GM18909 (cell line): ENCODE results near the gene TCTN1.
A peak's percentile ranks its signal among the peaks of the same experiment; 100 is the strongest.
"Not testable (repeated sequence)": the region's sequence is repeated elsewhere in the genome, so short reads cannot be mapped to it uniquely, and the experiment has no call there.

Experiments used
- ATAC-seq: cut with Tn5 transposase; IDR thresholded peaks from one replicate; pipeline ENCODE4 v1.9.1; 2021; ENCODE audit warnings: mild to moderate bottlenecking; ENCODE audit not compliant: unreplicated experiment, poor library complexity

The TCTN1 gene

GRCh38 chr12:110613771-110614684 is at the start of gene TCTN1:
Gene TCTN1, plus strand, starts transcription at chr12:110614129. Its CDS starts 54 bp downstream, at chr12:110614183.
- ATAC-seq = peak; percentile 97

DNA sequence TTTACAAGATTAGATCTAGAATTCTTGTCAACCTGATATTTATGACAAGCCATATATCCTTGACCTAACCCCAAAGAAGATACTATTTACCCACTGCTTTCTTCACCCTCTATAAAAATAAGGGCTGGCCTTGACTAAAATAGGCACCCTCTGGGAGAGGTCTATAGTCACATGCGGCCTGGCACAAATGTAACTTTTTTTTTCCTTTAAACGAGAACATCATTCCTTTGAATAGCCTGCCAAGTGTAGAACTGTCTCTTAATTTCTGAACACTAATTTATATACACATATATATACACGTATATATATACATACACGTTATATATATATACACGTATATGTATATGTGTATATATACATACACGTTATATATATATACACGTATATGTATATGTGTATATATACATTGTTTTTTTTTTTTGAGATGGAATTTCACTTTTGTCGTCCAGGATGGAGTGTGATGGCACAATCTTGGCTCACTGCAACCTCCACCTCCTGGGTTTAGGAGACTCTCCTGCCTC is 49.4 kb upstream of the TCTN1 start:
- no peak for ATAC-seq

DNA sequence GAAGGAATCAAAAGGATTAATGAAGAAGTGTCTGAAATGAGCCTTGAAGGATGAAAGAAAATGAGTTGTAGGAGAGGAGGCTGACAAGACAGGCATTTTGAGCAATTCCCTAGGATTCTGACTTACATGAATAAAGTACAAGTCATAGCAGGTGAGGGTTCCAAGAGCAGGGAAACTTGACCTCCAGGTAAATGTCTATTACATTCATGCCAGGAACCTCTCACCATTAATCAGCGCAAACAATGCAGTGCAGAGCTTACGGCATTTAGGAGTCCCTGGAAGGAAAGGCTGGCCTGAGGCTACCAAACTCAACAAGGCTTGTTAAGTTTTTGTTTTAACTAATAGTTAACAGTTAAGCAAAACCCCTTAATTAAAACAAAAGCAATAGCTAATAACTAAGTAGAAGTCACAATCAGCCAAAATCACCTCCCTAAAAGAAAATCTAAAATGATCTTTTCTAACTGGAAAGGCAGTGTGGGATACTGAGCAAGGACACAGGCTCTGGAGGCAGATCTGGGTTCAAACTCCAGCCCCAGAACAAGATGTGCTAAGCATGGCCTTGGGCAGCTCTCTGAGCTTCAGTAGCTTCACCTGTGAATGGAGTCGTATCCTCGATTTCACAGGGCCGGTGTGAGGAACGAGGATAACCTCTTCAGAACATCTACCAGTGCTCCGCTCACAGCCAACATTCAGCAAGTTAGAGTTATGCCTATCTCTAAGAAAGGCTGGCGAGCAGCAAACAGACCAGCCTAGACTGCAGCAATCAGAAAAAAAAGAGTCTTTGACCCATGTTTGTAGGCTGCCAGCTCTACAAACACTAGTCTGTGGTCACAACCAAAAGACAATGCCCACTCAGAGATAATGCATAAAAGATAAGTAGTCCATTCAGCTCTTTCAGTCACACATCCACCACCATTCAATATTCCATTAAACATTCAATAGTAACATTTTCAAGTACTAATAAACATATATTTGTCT is 47.7 kb upstream of the TCTN1 start:
- ATAC-seq = no peak

GRCh38 chr12:110566993-110567392 is 46.9 kb upstream of the TCTN1 start:
- ATAC-seq = no peak

DNA sequence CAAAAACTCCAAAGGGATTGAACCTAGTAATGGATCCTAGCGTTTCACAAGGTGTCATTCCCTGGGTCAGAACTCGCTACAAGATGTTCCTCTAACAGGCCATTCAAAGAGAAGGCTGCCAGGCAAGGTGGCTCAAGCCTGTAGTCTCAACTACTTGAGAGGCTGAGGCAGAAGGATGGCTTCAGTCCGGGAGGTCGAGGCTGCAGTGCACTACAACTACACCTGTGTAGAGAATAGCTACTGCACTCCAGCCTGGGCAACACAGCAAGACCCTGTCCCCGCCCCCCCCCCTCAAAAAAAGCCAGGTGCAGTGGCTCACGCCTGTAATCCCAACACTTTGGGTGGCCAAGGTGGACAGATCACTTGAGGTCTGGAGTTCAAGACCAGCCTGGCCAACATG is 45.2 kb upstream of the TCTN1 start:
- no peak for ATAC-seq

DNA sequence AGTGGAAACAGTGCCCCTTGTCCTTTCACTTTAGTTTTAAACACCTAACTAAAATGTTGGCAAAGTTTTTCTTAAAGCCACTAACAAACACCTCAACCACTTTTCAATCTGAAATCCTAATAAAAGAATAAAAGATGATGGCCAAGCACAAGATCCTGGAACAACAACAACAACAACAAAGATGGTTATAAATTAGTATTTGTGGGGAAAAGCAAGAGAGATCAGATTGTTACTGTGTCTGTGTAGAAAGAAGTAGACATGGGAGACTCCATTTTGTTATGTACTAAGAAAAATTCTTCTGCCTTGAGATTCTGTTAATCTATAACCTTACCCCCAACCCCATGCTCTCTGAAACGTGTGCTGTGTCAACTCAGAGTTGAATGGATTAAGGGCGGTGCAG is 44.1 kb upstream of the TCTN1 start:
- ATAC-seq = not testable (repeated sequence)

- not testable (repeated sequence) for ATAC-seq
Measured at GRCh38 chr12:110570798-110571197, 43.1 kb upstream of the TCTN1 start.

GRCh38 chr12:110574044-110574443 is 39.9 kb upstream of the TCTN1 start:
- no peak for ATAC-seq

DNA sequence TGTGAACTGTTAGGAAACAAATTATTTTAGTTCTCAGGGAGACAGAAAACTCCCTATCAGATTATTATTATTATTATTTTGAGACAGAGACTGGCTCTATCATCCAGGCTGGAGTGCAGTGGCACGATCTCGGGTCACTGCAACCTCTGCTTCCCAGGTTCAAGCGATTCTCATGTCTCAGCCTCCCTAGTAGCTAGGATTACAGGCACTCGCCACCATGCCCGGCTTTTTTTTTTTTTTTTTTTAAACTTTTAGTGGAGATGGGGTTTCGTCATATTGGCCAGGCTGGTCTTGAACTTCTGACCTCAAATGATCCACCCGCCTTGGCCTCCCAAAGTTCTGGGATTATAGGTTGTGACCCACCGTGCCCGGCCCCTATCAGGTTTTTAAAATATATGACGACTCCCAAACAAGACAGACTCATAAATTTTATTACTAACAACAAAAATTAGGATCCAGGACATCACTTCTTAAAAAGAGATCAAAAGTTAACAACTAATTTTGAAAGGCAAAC is 39.2 kb upstream of the TCTN1 start:
- ATAC-seq = not testable (repeated sequence)

DNA sequence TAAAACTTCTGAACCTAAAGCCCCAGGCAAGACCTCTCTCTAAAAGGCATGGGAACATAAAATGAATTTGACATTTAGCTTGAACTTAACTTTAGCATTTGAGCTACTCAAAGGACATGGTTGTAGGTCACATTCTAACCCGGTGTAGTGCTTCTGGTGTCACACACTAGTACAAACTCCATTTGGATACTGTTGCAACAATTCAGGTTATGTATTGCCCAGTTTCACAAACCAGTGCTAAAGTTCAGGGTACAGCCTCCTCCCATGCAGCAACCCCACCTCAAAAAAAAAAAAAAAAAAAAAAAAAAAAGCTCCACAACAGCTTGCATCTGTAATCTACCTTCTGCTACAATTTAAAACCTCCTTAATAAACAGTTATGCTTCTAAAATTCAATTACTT is 38.6 kb upstream of the TCTN1 start:
- ATAC-seq = no peak

DNA sequence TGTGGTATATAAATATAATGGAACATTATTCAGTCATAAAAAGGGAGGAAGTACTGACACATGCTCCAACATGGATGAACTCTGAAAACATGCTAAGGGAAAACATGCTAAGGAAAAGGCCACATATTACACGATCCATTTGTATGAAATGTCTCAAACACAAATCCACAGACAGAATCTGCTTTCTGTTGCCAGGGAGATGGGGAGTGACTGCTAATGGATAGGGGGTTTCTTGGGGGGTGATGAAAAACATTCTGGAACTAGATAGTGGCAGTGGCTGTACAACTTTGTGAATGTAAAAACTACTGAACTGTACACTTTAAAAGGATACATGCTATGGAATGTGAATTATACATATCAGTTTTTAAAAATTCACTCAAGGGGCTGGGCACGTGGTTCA is 37.4 kb upstream of the TCTN1 start:
- ATAC-seq = no peak

- ATAC-seq = no peak
Measured at GRCh38 chr12:110577864-110578693, 35.9 kb upstream of the TCTN1 start.

DNA sequence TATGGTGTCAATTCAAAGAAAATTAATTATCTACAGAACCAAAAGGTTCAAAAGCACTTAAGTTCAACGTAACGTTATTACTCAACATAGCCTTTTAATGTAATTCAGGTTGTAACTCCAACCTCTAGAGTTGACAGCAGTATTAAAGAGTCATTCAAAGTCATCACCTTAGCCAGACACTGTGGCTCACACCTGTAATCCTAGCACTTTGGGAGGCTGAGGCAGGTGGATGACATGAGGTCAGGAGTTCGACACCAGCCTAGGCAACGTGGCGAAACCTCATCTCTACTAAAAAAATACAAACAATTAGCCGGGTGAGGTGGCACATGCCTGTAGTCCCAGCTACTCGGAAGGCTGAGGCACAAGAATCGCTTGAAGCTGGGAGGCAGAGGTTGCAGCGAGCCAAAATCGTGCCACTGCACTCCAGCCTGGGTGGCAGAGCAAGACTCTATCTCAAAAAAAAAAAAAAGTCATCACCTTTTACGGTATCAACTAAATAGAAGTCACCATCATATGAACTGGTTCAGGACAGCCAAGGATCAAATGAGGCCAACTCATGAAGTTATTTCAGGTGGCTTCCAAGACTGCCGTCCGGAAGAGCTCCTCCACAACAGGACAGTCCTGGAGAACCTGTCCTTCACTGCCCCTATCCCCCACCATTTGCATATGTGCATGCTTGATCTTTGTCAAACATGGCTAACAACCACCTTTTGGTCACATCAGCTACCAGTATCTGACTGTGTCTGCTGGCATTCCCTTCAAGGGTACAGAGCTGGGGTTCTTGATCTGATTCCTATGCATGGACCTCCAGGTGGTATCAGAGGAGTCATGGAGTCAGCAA is 35.0 kb upstream of the TCTN1 start:
- no peak for ATAC-seq

- ATAC-seq = no peak
Measured at GRCh38 chr12:110579535-110580253, 34.2 kb upstream of the TCTN1 start.

DNA sequence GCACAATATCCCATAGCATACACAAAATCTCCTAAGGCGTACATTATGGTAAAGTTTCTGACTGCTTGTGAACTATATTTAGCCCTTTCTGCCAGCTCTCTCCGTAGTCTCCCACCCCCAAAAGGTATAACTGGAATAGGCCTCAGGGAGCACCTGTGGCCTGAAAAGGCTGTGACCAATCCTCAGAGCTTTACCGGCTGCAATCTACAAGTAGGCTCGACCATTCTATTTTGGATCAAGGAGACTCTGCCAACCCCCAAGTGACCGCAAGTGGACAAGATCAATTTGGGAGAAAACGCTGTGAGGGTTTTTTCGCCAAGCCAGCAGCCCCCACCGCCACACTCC is 32.0 kb upstream of the TCTN1 start:
- ATAC-seq = no peak

- peak; percentile 42 for ATAC-seq
Measured at GRCh38 chr12:110582276-110583136, 31.4 kb upstream of the TCTN1 start.
